ENCODE data around the gene SLC28A1. TPM values are rescaled to one million over a fixed set of nuclear protein-coding genes. Genes with fewer than 3 reads are reported as not detected.

Gene SLC28A1
- total RNA-seq, 1 donor from 2014 or later, result 0.50 TPM

DNA sequence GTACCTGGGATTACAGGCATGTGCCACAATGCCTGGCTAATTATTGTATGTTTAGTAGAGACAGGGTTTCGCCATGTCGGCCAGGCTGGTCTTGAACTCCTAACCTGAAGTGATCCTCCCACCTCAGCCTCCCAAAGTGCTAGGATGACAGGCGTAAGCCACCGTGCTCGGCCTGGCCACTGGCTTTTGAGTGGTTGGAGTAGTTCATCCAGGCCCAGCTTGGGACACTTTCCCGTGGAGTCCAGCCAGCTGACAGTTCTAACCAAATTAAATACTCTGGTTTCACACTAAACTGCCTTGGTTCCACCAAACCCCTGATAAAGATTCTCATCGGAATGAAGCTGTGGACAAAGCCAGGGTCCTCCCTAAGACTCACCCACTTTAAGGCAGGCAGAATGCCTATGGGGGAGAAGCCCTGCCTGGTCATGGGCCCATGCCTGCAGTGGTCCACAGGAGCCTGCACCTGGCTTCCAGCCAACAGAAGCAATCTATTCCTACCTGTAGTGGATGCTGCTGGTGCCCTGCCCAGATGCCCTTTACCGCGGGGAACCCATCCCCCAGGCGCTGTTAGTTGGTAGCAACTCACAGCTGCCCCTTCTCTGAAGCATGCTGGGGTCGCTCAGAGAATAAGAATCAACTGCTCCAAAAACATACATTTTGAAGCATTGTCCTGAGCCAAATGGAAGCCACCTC lies 5.2 kb upstream of the SLC28A1 start:
- intact Hi-C loops (cut with micrococcal nuclease), result no loop called here
- no peak for ATAC-seq
- DNase-seq, result no peak

DNA sequence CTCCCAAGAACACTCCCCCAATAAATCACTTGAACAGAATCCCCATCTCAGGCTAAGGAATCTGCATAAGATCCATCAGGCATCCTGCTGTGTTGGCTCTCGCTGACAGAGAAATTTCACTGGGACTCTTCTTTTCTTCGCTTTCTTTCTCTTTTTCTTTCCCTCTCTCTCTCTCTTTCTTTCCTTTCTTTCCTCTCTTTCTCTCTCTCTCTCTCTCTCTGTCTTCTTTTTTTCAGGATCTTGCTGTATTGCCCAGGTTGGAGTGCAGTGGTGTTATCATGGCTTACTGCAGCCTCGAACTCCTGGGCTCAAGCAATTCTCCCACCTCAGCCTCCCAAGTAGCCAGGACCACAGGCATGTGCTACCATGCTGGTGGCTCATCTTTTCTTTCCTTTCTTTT lies 4.5 kb upstream of the SLC28A1 start:
- DNase-seq (no peak), ATAC-seq (no peak)
- intact Hi-C loops (cut with micrococcal nuclease), result no loop called here

DNA sequence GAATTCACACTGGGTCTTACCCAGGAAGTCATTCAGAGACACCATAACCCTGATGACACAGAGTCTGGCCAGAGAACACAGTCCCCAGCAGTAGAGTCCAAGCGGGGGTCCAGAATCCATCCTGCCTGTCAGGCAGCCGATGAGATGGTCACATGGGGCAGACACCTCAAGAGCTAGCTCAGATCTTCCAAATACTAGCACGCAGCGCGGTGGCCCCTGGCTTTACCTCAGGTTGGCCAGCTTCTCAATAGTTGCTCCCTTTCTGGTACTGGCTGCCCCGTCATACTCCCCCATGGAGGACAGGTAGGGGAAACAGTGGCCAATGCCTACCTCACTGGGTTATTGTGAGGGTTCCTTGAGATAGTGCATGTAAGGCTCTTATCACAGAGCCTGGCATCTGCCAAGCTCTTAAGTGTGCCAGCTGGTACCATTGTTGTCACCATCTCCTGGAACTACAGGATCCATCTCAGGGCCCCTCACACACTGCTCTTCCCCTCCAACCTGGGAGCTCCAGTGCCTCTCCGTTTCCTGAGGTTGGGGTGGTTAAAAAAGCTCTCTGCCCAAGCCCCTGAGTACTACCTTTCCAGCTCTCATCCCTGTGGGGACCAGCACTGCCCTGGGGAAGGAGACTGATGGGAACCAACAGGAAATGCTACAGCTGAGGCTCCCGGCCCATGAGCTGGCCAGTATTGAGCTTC lies 3.5 kb upstream of the SLC28A1 start:
- intact Hi-C loops (cut with micrococcal nuclease), result no loop called here
- no peak for ATAC-seq
- DNase-seq, result no peak

DNA sequence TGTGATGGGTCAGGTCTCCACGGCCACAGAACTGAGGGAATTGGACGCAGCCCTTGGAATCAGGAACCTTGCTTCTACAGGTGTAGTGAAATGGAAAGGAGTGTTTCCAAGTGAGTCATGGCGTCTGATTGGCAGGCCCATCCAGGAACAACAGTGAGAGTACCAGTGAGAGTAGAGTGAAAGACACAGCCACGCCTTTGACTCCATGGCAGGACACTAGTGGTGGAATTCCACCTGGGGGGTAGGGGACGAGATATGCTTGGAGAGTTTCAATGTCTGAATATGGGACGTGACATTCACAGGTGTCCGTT lies 3.0 kb upstream of the SLC28A1 start:
- ATAC-seq, result no peak
- no peak for DNase-seq
- intact Hi-C loops (cut with micrococcal nuclease), result no loop called here

DNA sequence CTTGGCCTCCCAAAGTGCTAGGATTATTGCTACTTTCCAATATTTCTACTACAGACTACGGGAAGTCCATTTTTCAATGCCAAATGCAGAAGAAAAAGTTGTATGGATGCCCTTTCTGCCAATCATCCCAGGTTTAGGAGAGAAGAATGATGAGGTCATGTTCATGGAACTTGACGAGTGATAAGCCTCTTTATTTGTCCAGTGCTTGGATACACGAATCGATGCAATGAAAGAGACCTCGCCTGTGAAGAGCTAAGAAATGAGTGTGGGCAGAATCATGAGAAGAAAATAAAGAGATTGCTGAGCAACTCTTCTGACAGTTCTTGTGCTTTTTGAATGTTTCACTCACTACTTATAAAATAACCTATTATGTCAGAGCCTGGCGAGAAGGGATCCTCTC lies 996 bp upstream of the SLC28A1 start:
- DNase-seq (no peak), ATAC-seq (peak; percentile 60)
- intact Hi-C loops (cut with micrococcal nuclease), result no loop called here

DNA sequence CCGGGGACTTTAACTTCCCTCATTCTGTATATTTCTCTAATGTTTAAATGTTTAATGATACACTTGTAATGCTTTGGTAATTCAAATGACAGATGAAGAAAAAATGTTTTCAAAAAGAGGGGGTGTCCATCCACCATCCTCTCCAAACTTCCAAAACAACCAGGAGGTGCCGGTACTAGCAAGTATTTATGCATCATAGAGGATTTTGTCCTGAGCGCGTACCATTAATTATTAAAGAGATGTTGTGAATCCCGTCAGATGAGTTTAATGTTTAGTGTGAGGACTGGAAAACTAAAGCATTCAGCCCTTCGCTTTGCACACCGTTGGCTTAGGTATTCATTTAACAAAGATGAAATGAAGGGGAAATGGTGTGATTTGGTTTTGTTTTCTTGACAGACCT lies 1.3 kb downstream of the SLC28A1 start:
- intact Hi-C loops (cut with micrococcal nuclease), result no loop called here
- no peak for DNase-seq
- no peak for ATAC-seq

DNA sequence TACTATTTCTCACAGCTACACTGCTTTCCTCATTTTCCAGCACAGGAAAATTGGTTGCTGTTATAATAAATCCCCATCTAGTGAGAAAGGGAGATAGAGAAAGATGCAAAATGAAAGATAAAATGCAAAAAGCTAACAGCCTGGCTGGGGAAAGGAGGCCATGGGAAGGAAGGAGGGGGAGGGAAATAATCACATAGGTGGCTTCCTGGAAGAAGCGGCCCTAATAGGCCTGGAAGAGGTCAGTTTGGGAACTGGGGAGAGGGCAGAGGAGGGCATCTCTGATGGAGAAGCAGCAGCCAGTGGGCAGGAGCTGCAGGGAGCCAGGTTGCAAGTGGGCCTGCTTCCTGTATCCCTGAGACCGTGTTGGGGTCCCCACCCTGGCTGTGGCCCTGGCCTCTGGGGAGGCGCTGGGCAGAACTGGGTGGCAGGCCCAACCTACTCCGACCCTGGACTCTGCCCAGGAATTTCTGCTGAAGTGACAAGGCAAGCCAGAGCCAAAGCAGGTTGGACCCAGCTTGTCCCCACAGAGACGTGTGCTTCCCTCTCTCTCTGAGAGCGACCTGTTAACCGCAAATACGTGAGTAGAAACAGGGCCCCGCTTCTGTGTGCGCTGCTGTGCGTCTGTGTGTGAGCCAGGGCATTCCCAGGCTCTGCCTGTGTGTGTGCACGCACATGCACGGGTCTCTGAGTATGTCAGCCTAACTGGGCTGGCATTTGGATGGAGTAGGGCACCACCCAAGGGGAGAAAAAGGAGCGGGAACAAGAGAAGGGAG lies 1.9 kb downstream of the SLC28A1 start:
- intact Hi-C loops (cut with micrococcal nuclease), result no loop called here
- peak; percentile 56 for DNase-seq
- ATAC-seq, result peak; percentile 78

DNA sequence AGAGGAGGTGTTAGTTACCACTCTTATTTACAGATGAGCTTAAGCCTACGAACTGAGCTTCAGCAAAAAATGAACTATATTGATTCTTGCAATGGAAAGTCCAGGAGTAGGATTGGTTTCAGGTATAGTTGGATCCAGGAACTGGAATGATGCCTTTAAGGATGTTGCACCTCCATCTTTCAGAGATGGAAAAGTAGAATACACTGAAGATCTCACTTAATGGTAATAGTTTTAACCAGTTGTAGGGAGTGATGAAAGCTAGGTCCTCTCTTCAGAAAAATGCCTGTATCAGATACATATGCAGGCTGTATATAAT lies 2.5 kb downstream of the SLC28A1 start:
- DNase-seq, result no peak
- intact Hi-C loops (cut with micrococcal nuclease), result no loop called here
- no peak for ATAC-seq

DNA sequence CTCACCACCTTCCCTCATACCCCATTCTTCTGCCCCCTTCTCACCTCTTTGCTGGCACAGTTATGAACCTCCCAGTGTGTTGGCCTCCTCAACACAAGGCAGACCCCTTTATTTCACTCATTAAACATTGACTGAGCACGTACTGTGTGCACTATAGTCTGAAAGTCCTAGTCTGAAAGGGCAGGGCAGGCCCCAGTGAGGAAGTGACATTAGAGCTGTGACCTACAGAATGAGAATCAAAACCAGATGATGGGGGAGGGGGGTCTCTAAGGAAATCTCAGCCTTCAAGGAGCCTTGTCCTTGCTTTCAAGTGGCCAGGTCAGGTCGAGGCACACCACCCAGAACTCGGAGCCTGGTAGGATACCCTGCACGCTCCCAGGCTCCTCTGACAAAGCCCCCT lies 3.5 kb downstream of the SLC28A1 start:
- ATAC-seq (no peak), DNase-seq (no peak)
- intact Hi-C loops (cut with micrococcal nuclease), result no loop called here

DNA sequence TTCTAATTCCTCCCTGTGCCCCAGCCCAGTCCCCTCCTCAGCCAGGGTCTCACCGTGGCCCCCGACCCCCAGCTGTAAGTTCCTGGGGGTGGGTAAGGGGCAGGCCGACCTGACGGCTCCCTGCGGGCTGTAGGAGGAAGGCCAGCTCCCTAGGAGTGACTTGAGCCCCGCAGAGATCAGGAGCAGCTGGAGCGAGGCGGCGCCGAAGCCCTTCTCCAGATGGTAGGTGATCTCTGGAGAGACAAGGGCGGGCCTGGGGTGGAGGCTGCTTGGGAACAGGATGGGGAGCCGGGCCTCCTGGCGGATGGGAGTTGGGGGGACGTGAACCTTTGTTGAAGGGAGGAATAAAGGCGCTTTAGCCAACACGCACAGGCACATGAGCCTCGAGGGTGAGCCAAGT lies 4.2 kb downstream of the SLC28A1 start:
- ATAC-seq (no peak), DNase-seq (no peak)
- intact Hi-C loops (cut with micrococcal nuclease), result no loop called here

DNA sequence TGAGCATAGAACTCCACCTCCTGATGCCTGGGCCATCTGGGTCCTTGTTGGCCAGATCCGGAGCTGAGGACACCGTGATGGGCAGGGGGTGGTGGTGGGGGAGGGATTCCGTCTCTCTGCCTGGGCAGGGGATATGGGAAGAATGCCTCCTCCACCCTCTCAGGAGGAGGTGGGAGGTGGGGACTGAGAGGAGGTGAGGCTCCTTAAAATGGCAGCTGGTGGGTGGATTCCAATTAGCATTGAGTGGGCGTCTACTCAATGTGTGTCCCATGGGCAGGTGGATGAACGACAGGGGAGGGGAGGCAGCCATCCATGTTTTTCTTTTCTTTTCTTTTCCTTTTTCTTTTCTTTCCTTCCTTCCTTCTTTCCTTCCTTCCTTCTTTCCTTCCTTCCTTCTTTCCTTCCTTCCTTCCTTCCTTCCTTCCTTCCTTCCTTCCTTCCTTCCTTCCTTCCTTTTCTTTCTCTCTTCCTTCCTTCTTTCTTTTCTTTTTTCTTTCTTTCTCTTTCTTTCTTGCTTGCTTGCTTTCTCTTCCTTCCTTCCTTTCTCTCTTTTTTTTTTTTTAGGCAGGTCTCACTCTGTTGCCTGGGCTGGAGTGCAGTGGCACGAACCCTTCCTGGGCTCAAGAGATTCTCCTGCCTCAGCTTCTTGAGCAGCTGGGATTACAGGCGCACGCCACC lies 5.0 kb downstream of the SLC28A1 start:
- DNase-seq (no peak), ATAC-seq (no peak)

DNA sequence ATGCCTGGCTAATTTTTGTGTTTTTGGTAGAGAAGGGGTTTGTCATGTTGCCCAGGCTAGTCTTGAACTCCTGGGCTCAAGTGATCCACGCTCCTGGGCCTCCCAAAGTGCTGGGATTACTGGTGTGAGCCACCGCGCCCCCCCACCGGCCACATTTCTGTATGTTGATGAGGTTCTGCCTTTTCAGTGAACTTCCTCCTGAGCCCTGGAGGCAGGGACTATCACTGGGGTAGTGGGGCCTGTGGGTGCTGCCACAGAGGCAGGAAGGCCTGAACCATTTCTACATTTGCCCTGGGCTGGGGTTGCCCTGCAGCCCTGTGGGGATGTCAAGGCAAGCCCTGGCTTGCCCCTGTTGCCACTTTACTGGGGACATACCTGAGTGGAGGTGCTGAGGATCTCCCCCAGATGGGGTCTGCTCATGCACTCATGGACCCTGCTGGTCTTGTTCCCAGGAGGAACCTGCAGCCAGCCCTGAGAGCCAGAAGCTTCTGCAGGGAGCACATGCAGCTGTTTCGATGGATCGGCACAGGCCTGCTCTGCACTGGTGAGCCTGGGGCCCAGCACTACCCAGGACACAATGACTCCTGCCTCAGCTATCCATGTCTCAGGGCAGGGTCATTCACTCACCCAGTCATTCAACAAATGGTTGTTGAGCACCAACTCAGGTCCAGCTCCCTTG lies 5.7 kb downstream of the SLC28A1 start:
- intact Hi-C loops (cut with micrococcal nuclease), result no loop called here
- ATAC-seq (no peak), DNase-seq (no peak)

More for the DNA sequence above, 5.0 kb downstream of the SLC28A1 start:
- intact Hi-C loops (cut with micrococcal nuclease), result no loop called here

DNA sequence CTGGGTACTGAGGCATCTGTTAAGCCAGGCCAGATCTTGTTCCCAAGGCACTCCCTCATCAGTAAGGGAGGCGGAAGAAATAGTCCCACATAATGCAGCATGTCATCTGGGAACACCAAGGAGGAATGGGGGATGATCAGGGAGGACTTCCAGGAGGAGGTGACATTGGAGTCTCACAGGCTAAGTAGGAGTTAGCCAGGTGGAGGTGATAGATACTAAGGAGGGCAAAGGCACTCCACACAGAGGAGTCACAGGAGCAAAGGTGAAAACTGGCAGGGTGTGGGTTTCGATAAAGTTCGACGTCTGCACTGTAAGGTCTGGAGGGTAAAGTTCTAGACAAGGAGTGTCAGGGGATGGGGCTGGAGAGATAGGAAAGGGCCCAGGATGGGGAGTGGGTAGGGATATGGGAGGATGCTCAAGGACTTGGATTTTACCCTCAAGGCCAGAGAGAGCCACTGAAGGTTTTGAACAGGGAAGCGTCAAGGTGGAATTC lies 6.3 kb downstream of the SLC28A1 start:
- ATAC-seq (no peak), DNase-seq (no peak)
- intact Hi-C loops (cut with micrococcal nuclease), result no loop called here

DNA sequence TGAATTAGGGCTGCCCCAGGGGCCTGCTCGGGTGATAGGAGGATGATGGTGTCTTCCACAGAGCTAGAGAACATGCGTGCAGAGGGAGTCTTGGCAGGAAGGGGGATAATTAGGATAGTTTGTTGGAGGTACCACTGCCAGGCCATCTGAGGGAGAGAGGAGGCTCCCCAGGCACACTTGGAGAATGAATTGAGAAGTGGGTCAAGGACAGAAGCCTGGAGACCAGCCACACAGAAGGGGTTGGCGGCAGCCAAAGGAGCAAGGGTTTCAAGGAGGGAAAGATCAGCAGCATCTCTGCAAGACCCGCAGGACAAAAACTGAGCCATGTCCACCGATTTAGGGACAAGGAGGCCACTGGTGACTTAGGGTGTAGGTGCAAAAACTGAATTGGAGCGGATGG lies 6.9 kb downstream of the SLC28A1 start:
- ATAC-seq (no peak), DNase-seq (no peak)
- intact Hi-C loops (cut with micrococcal nuclease), result no loop called here

DNA sequence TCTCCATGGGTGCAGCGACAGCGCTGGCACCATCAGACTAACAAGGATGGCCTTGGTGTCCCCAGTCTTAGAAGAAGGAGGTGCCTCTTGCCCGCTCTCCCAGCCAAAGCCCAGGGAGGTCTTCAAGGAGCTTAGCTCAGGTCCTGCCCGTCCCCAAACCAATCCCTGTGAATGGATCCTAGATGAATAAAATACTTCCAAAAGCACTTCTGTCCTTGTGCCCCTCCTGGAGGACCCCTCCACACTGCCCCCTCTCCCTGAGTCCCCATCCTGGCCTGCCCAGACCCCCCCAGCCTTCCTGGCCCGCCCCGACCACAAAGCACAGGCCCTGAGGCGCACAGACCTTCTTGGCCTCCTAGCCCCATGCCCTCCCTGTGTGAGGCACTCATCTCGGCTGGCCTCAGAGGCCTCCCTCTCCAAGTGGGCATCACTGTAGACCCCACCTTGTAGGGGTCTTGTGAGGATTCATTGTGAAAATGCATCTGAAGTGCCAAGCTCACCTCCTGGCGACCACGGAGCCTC lies 8.4 kb downstream of the SLC28A1 start:
- ATAC-seq (no peak), DNase-seq (no peak)
- intact Hi-C loops (cut with micrococcal nuclease), result no loop called here

DNA sequence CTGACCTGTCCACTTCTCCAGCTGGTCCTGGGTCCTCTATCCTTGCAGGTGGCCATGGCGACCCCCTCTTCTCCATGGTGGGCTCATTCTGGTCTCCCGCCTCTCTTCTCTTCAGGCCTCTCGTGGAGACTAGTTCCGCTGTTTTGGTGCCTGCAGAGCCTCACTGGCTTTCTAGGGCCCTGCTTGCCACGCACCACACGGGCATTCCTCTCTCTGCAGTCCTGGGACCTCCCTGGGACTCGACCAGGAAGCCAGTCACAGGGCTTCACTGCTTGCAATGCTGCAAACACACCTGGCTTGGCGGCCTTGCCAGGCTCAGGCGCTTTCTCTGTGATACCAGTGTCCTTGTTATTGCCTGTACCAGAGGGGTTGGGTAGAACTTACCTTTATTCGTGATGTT lies 9.1 kb downstream of the SLC28A1 start:
- ATAC-seq (no peak), DNase-seq (no peak)
- intact Hi-C loops (cut with micrococcal nuclease), result no loop called here

DNA sequence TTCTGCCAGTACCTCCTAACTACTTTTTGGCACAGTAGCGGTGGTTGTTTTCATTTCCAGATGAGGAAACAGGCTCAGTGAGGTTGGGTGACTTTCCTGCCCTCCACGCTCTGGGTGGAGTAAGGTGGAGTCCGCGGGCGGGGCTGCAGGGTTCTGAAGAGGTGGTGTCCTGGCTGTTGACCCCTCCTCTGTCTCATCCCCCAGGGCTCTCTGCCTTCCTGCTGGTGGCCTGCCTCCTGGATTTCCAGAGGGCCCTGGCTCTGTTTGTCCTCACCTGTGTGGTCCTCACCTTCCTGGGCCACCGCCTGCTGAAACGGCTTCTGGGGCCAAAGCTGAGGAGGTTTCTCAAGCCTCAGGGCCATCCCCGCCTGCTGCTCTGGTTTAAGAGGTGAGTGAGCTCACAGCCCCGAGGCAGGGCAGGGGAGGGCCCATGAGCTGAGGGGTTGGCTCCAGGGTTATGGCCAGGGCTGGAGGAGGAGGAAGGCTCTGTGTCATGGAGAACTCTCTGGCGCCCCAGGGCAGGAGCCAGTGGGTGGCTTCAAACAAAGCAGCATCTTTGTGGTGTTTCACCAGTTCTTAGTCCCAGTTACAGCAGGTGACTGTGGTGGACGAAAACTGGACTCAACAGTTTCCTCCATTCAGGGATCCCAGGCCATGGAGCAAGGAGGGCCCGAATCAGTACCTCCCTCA lies 10.4 kb downstream of the SLC28A1 start:
- intact Hi-C loops (cut with micrococcal nuclease), result no loop called here
- no peak for ATAC-seq

DNA sequence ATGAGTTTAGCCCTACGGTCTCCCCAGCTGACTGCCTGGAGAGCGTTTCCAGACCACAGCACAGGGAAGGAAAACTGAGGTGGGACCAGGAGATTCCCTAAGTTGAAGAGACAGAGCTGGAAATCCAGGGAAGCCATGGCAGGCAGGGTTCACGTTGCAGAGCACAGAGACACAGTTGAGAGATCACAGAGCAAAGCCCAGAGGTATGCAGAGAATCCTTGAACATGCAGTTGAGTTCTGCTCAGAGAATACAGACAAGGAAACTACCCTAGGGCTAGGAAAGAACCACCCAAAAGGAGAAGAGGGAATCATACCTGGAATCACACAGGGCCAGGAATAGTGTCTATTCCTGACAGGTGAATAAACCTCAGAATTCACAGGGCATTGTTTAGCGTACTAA lies 14.3 kb downstream of the SLC28A1 start:
- DNase-seq (no peak), ATAC-seq (no peak)
- intact Hi-C loops (cut with micrococcal nuclease), result no loop called here

More for the DNA sequence above, 10.4 kb downstream of the SLC28A1 start:
- DNase-seq, result no peak

DNA sequence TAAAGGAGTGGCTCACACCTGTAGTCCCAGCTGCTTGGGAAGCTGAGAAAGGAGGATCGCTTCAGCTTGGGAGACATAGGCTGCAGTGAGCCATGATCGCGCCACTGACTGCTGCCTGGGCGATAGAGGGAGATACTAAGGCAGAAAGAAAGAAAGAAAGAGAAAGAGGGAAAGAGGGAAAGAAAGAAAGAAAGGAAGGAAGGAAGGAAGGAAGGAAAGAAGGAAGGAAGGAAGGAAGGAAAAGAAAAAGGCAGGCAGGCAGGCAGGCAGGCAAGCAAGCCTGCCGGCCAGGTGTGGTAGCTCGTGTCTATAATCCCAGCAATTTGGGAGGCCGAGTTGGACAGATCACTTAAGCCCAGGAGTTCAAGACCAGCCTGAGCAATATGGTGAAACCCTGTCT lies 15.3 kb downstream of the SLC28A1 start:
- DNase-seq (no peak), ATAC-seq (no peak)
- intact Hi-C loops (cut with micrococcal nuclease), result no loop called here
